Neural progenitor cell (in vitro differentiated cells): ENCODE data around the gene GRID1. TPM values are rescaled to one million over a fixed set of nuclear protein-coding genes. Genes with fewer than 3 reads are reported as not detected.

ENCODE experiments used
- DNase-seq: peaks from one replicate; pipeline ENCODE4 v3.0.0-alpha.2; 2016; ENCODE audit warnings: low spot score
- H2AFZ ChIP-seq: fragments of 200-600 bp; sonication (generic); replicated peaks from 2 replicates; pipeline ENCODE4 v1.6.1; 2016; ENCODE audit warnings: antibody characterized with exemption
- H3F3A ChIP-seq: fragments of 200-600 bp; sonication (generic); 2 replicates; pipeline ENCODE4 v1.6.1; 2016; ENCODE audit warnings: antibody characterized with exemption, low read depth
- H3K27ac ChIP-seq: fragments of 200-600 bp; sonication (generic); 2 replicates; pipeline ENCODE4 v1.5.1; 2016; ENCODE audit warnings: mild to moderate bottlenecking
- H3K27me3 ChIP-seq: fragments of 200-600 bp; sonication (generic); 2 replicates; pipeline ENCODE4 v1.6.1; 2016; ENCODE audit warnings: mild to moderate bottlenecking, moderate library complexity
- H3K36me3 ChIP-seq: fragments of 200-600 bp; sonication (generic); 2 replicates; pipeline ENCODE4 v1.5.1; 2016
- H3K4me1 ChIP-seq: fragments of 200-600 bp; sonication (generic); 2 replicates; pipeline ENCODE4 v1.6.1; 2016; ENCODE audit warnings: mixed run types
- H3K4me2 ChIP-seq: fragments of 200-600 bp; sonication (generic); 2 replicates; pipeline ENCODE4 v1.6.1; 2016
- H3K4me3 ChIP-seq: fragments of 200-600 bp; sonication (generic); 2 replicates; pipeline ENCODE4 v1.5.1; 2016
- H3K79me2 ChIP-seq: fragments of 200-600 bp; sonication (generic); 2 replicates; pipeline ENCODE4 v1.6.1; 2016; ENCODE audit warnings: low read depth
- H3K9ac ChIP-seq: fragments of 200-600 bp; sonication (generic); 2 replicates; pipeline ENCODE4 v1.6.1; 2016
- H3K9me3 ChIP-seq: fragments of 200-600 bp; sonication (generic); 2 replicates; pipeline ENCODE4 v1.5.1; 2016; ENCODE audit warnings: low read depth
- H4K20me1 ChIP-seq: fragments of 200-600 bp; sonication (generic); 2 replicates; pipeline ENCODE4 v1.6.1; 2016; ENCODE audit warnings: low read depth
- H3K27ac Mint-ChIP-seq: 3 replicates; pipeline ENCODE4 v1.8.0; 2021; ENCODE audit warnings: mixed read lengths
- H3K27me3 Mint-ChIP-seq: 2 replicates; pipeline ENCODE4 v1.8.0; 2022; ENCODE audit warnings: low read depth, mild to moderate bottlenecking, inconsistent platforms, moderate library complexity, mixed read lengths; ENCODE audit not compliant: insufficient read depth
- H3K36me3 Mint-ChIP-seq: 3 replicates; pipeline ENCODE4 v1.8.0; 2021; ENCODE audit warnings: mixed read lengths
- H3K4me1 Mint-ChIP-seq: 3 replicates; pipeline ENCODE4 v1.8.0; 2021; ENCODE audit warnings: mixed read lengths
- H3K4me3 Mint-ChIP-seq: 3 replicates; pipeline ENCODE4 v1.8.0; 2021; ENCODE audit warnings: mild to moderate bottlenecking, moderate library complexity, mixed read lengths
- H3K9me3 Mint-ChIP-seq: 3 replicates; pipeline ENCODE4 v1.8.0; 2020; ENCODE audit warnings: mixed read lengths
- EZH2 ChIP-seq: fragments of 200-600 bp; sonication (generic); IDR thresholded peaks from 2 replicates; pipeline ENCODE4 v1.6.1; 2017; ENCODE audit warnings: antibody characterized with exemption, mild to moderate bottlenecking, moderate library complexity
- EZH2phosphoT487 ChIP-seq: fragments of 200-600 bp; sonication (generic); IDR thresholded peaks from 2 replicates; pipeline ENCODE4 v1.6.1; 2017; ENCODE audit warnings: antibody characterized with exemption
- total RNA-seq: library from RNA; depleted of rRNA; stranded (reverse); fragments of >200 nt; gene quantifications from 2 replicates; pipeline ENCODE4 v1.2.3, GENCODE V29; 2015; ENCODE audit warnings: low replicate concordance
- TF ChIP-seq, protein P1 (sequence below): fragments of 200-600 bp; sonication (generic); IDR thresholded peaks from 2 replicates; pipeline ENCODE4 v1.5.1; 2017; ENCODE audit warnings: antibody characterized with exemption, mild to moderate bottlenecking

Gene GRID1
- total RNA-seq, 1 donor from 2014 or later, result not detected

GRCh38 chr10:86223256-86223655 lies 143.3 kb downstream of the GRID1 start:
- H3K79me2 ChIP-seq, result no peaks in the 10 kb centered on the region
- H3K27me3 ChIP-seq, result no peaks in the 10 kb centered on the region
- DNase-seq, result no peak
- no peak overlapping the region for H3K9ac ChIP-seq
- H4K20me1 ChIP-seq, result no peaks in the 10 kb centered on the region
- H3K27ac ChIP-seq, result no peak overlapping the region
- no peaks in the 10 kb centered on the region for H3K36me3 ChIP-seq
- no peak for TF ChIP-seq EZH2
- TF ChIP-seq, protein P1, sequence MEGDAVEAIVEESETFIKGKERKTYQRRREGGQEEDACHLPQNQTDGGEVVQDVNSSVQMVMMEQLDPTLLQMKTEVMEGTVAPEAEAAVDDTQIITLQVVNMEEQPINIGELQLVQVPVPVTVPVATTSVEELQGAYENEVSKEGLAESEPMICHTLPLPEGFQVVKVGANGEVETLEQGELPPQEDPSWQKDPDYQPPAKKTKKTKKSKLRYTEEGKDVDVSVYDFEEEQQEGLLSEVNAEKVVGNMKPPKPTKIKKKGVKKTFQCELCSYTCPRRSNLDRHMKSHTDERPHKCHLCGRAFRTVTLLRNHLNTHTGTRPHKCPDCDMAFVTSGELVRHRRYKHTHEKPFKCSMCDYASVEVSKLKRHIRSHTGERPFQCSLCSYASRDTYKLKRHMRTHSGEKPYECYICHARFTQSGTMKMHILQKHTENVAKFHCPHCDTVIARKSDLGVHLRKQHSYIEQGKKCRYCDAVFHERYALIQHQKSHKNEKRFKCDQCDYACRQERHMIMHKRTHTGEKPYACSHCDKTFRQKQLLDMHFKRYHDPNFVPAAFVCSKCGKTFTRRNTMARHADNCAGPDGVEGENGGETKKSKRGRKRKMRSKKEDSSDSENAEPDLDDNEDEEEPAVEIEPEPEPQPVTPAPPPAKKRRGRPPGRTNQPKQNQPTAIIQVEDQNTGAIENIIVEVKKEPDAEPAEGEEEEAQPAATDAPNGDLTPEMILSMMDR, result no peak
- TF ChIP-seq EZH2phosphoT487, result no peak
- H3F3A ChIP-seq, result no peaks in the 10 kb centered on the region
- H3K4me3 ChIP-seq, result no peak overlapping the region
- no peaks in the 10 kb centered on the region for H3K36me3 Mint-ChIP-seq
- H2AFZ ChIP-seq, result no peak overlapping the region
- H3K4me1 Mint-ChIP-seq, result peaks cover 7% of the 10 kb centered on the region
- no peak overlapping the region for H3K4me2 ChIP-seq
- no peaks in the 10 kb centered on the region for H3K9me3 Mint-ChIP-seq
- no peak overlapping the region for H3K4me3 Mint-ChIP-seq
- peaks cover 4% of the 10 kb centered on the region for H3K27me3 Mint-ChIP-seq
- no peak overlapping the region for H3K27ac Mint-ChIP-seq
- H3K4me1 ChIP-seq, result peaks cover 5% of the 10 kb centered on the region
- H3K9me3 ChIP-seq, result no peaks in the 10 kb centered on the region

DNA sequence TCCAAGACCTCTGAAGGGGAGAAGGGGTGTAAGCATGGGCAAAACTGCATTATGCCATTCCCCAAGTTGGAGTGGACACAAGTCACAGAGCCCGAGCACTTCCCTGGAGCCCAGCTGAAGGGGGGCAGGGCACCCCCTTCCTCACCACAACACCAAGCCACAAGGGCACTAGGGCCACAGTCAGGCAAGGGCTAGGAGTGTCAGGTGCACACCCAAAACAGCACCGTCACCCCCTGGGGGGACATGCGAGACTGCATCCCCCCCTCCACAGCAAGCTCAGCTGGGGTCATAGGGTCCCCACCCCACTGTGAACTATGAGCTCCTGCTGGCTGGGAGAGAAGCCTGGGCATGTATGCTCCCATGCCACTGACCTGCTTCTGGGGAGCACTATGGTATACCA lies 143.9 kb downstream of the GRID1 start:
- peaks cover 5% of the 10 kb centered on the region for H3K4me1 ChIP-seq
- H3K9ac ChIP-seq, result no peak overlapping the region

GRCh38 chr10:86222336-86222650 lies 144.3 kb downstream of the GRID1 start:
- Histone ChIP-seq H3K79me2 (no peaks in the 10 kb centered on the region), H3F3A (no peaks in the 10 kb centered on the region), H3K36me3 (no peaks in the 10 kb centered on the region), H2AFZ (no peak overlapping the region), H3K4me2 (no peak overlapping the region), H3K9me3 (no peaks in the 10 kb centered on the region), H3K9ac (no peak overlapping the region), H3K27ac (no peak overlapping the region), H3K4me1 (peaks cover 5% of the 10 kb centered on the region), H3K27me3 (no peaks in the 10 kb centered on the region), H3K4me3 (no peak overlapping the region), H4K20me1 (no peaks in the 10 kb centered on the region)
- H3K27ac Mint-ChIP-seq, result no peak overlapping the region
- DNase-seq, result no peak
- peaks cover 4% of the 10 kb centered on the region for H3K27me3 Mint-ChIP-seq
- peaks cover 7% of the 10 kb centered on the region for H3K4me1 Mint-ChIP-seq
- H3K4me3 Mint-ChIP-seq, result no peak overlapping the region
- H3K9me3 Mint-ChIP-seq, result no peaks in the 10 kb centered on the region
- TF ChIP-seq, protein P1, result no peak
- no peak for TF ChIP-seq EZH2phosphoT487
- TF ChIP-seq EZH2, result no peak
- no peaks in the 10 kb centered on the region for H3K36me3 Mint-ChIP-seq

More for the DNA sequence above, 143.9 kb downstream of the GRID1 start:
- Histone ChIP-seq H3K79me2 (no peaks in the 10 kb centered on the region), H3F3A (no peaks in the 10 kb centered on the region), H3K36me3 (no peaks in the 10 kb centered on the region), H2AFZ (no peak overlapping the region), H3K27ac (no peak overlapping the region), H3K9me3 (no peaks in the 10 kb centered on the region), H3K27me3 (no peaks in the 10 kb centered on the region), H3K4me2 (no peak overlapping the region), H4K20me1 (no peaks in the 10 kb centered on the region), H3K4me3 (no peak overlapping the region)
- TF ChIP-seq EZH2phosphoT487, result no peak
- TF ChIP-seq, protein P1, result no peak
- no peak for TF ChIP-seq EZH2
- Mint-ChIP-seq H3K4me1 (peaks cover 7% of the 10 kb centered on the region), H3K36me3 (no peaks in the 10 kb centered on the region), H3K27me3 (peaks cover 4% of the 10 kb centered on the region), H3K4me3 (no peak overlapping the region), H3K9me3 (no peaks in the 10 kb centered on the region), H3K27ac (no peak overlapping the region)
- no peak for DNase-seq
